ENCODE measurements around the gene NME7. TPM values are rescaled to one million over a fixed set of nuclear protein-coding genes. Genes with fewer than 3 reads are reported as not detected.
A peak's percentile ranks its signal among the peaks of the same experiment; 100 is the strongest.

NME7 gene
- total and polyA plus RNA-seq, 3 experiments from 2014 or later: 21.7 to 28.3 (median 25.3) TPM

DNA sequence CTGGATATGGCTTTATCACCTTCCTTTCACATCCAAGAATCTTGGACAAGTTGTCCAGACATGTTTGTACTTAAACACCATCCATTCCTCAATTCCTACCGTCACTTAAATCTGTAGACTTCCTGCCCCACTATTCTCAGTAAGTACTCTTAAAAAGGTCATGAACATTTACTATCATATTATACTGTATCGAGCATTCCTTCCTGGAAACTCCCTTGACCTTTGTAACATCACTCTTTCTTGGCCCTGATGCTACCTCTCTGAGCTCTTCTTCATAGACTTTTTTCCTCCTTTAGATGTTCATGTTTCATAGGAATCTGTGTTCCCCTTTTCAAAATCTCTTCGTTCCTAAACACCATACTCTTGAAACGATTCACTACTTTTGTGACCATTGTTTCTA lies 15.9 kb upstream of the NME7 start:
- no peak overlapping the region for H3K4me3 Mint-ChIP-seq
- H3K9me3 Mint-ChIP-seq: no peaks in the 10 kb centered on the region
- H3K4me1 Mint-ChIP-seq: peaks cover 0 to 4% (median 3%) of the 10 kb centered on the region in 3 donors
- H3K27me3 ChIP-seq (ENCODE audit: insufficient read depth, low read length, poor library complexity, severe bottlenecking): no peaks in the 10 kb centered on the region
- POLR2A ChIA-PET: no interaction called here
- no peak overlapping the region for H3K27ac ChIP-seq (ENCODE audit: low read depth, low read length)
- H3K4me3 ChIP-seq (ENCODE audit: low read length): no peak overlapping the region
- peaks cover 31 to 37% (median 34%) of the 10 kb centered on the region in 3 donors for H3K36me3 Mint-ChIP-seq
- no peaks in the 10 kb centered on the region for H3K4me1 ChIP-seq (ENCODE audit: insufficient read depth, low read length)
- no peak overlapping the region for H3K27ac Mint-ChIP-seq
- CTCF ChIA-PET: interaction anchor here (1.0 kb wide), 1 partner anchor 1041 kb away, joined by 3 read pairs; no protein-coding TSS in a partner anchor
- peaks cover 46% of the 10 kb centered on the region for H3K36me3 ChIP-seq (ENCODE audit: insufficient read depth, low read length)
- no peaks in the 10 kb centered on the region for H3K9me3 ChIP-seq (ENCODE audit: low read length)
- DNase-seq: no peak
- H3K27me3 Mint-ChIP-seq: no peaks in the 10 kb centered on the region

DNA sequence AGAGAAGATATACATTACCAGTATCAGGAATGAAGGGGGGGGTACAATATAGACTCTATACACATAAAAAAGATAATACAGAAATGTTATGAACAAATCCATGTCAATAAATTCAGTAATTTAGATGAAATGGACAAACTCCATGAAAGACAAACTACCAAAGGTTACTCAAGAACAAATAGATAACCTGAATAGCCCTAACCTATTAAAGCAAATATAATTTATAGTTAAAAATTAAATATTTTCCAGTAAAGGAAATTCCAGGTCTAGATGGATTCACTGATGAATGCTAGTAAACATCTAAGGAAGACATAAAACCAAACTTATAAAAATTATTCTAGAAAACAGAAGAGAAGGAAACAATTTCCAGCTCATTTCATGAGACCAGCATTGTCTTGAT lies 13.6 kb upstream of the NME7 start:
- H3K36me3 Mint-ChIP-seq: peaks cover 30 to 45% (median 30%) of the 10 kb centered on the region in 3 donors
- no peak overlapping the region for H3K27ac ChIP-seq (ENCODE audit: low read depth, low read length)
- H3K27ac Mint-ChIP-seq: no peak overlapping the region
- H3K4me3 ChIP-seq (ENCODE audit: low read length): no peak overlapping the region
- no peaks in the 10 kb centered on the region for H3K27me3 ChIP-seq (ENCODE audit: insufficient read depth, low read length, poor library complexity, severe bottlenecking)
- no peaks in the 10 kb centered on the region for H3K27me3 Mint-ChIP-seq
- POLR2A ChIA-PET: no interaction called here
- CTCF ChIA-PET: no interaction called here
- H3K9me3 Mint-ChIP-seq: no peaks in the 10 kb centered on the region
- H3K4me1 ChIP-seq (ENCODE audit: insufficient read depth, low read length): no peaks in the 10 kb centered on the region
- H3K36me3 ChIP-seq (ENCODE audit: insufficient read depth, low read length): peaks cover 50% of the 10 kb centered on the region
- no peaks in the 10 kb centered on the region for H3K9me3 ChIP-seq (ENCODE audit: low read length)
- peaks cover 0 to 12% (median 3%) of the 10 kb centered on the region in 3 donors for H3K4me1 Mint-ChIP-seq
- no peak for DNase-seq
- no peak overlapping the region for H3K4me3 Mint-ChIP-seq

DNA sequence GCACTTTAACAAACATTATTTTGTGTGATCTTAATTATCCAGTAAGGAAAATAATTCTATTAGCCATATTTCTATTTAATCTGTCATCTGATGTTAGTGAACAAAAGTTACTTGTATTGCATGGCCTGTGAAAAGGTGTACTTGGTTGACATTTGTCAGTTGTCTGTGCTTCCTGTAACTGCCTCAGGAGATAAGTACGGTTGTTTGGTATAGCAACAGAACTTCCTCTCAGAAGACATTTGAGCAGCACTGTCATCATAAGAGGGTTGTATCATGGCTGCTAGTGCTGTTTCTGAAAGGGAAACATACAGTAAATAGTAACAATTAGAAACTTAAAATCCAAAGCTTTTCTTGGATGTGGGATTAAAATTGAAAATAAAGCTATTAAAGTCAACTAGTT lies 3.8 kb upstream of the NME7 start:
- H3K9me3 ChIP-seq (ENCODE audit: low read length): no peaks in the 10 kb centered on the region
- DNase-seq: no peak
- no peaks in the 10 kb centered on the region for H3K27me3 ChIP-seq (ENCODE audit: insufficient read depth, low read length, poor library complexity, severe bottlenecking)
- peaks cover 10 to 45% (median 14%) of the 10 kb centered on the region in 3 donors for H3K36me3 Mint-ChIP-seq
- peak overlapping the region in 2 of 7 donors; percentile 17 to 56 for H3K4me3 Mint-ChIP-seq
- POLR2A ChIA-PET: no interaction called here
- peak overlapping the region in 2 of 8 donors; percentile 27 to 76 for H3K27ac Mint-ChIP-seq
- H3K9me3 Mint-ChIP-seq: no peaks in the 10 kb centered on the region
- H3K4me1 Mint-ChIP-seq: peaks cover 26 to 48% (median 29%) of the 10 kb centered on the region in 3 donors
- H3K4me1 ChIP-seq (ENCODE audit: insufficient read depth, low read length): peaks cover 22% of the 10 kb centered on the region
- CTCF ChIA-PET: no interaction called here
- H3K27me3 Mint-ChIP-seq: no peaks in the 10 kb centered on the region
- no peak overlapping the region for H3K4me3 ChIP-seq (ENCODE audit: low read length)
- H3K27ac ChIP-seq (ENCODE audit: low read depth, low read length): no peak overlapping the region
- H3K36me3 ChIP-seq (ENCODE audit: insufficient read depth, low read length): peaks cover 3% of the 10 kb centered on the region

DNA sequence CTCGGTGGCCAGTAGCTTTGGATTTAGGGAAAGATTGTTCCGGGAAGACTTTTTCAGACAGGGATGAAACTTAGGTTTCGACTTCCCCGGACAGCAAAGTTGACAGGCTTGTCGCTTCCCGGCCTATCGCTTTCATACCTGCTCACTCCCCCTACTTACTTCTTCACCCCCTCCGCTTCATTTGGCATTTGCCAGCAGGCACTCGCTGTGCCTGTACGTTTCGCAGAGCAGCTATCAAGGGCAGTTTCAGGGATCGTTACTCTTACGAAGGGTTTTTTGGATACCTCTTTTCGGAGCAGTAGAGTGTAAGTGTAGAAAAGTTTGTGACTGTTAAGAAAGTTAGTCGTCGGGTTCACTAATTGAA lies 791 bp upstream of the NME7 start:
- Histone ChIP-seq H3K4me3 (ENCODE audit: low read length) (peak overlapping the region; percentile 93), H3K4me1 (ENCODE audit: insufficient read depth, low read length) (peaks cover 22% of the 10 kb centered on the region)

DNA sequence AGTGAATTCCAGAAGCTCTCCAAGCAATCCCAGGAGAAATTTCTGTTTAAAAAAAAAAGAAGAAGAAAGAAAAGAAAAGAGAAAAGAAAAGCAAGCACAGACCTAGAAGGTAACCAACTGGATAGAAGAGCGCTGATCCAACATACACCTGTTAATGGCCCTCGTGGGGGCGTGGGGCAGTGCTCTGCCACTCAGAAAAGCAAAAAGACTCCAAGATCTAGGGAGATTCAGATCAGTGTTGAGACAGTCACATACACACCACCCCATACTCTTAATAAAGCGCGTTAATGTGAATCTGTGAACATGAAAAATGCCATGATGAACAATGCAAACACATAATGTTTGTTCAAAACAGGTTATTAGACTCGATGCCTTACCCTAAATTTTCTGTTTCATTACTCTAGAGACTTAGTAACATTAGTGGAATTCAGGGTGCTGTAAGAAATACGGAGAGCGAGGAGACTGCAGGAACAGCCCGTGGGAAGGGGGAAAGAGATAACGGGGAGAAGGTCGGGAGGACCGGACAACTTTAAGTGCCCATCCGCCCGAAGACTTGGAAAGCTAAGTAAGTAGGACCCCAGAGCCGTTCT lies 406 bp downstream of the NME7 start:
- peaks cover 44 to 56% (median 44%) of the 10 kb centered on the region in 3 donors for H3K4me1 Mint-ChIP-seq

More for the DNA sequence above, 791 bp upstream of the NME7 start:
- peaks cover 10 to 34% (median 16%) of the 10 kb centered on the region in 3 donors for H3K36me3 Mint-ChIP-seq
- no peak overlapping the region for H3K27ac Mint-ChIP-seq
- H3K27me3 ChIP-seq (ENCODE audit: insufficient read depth, low read length, poor library complexity, severe bottlenecking): no peaks in the 10 kb centered on the region
- H3K4me1 Mint-ChIP-seq: peaks cover 38 to 52% (median 41%) of the 10 kb centered on the region in 3 donors
- peaks cover 3% of the 10 kb centered on the region for H3K36me3 ChIP-seq (ENCODE audit: insufficient read depth, low read length)
- POLR2A ChIA-PET: interaction anchor here (1.1 kb wide), 1 partner anchor 426 kb away, joined by 5 read pairs; the partner anchor contains the start of gene METTL18
- CTCF ChIA-PET: interaction anchor here (0.9 to 3.0 kb wide), 4 partner anchors 20 to 1133 kb away, joined by 3 to 14 read pairs (median 4); no protein-coding TSS in a partner anchor
- H3K9me3 Mint-ChIP-seq: peaks cover 0 to 3% (median 0%) of the 10 kb centered on the region in 5 donors
- H3K27me3 Mint-ChIP-seq: no peaks in the 10 kb centered on the region
- DNase-seq: peak; percentile 2 to 57 (median 15)
- H3K9me3 ChIP-seq (ENCODE audit: low read length): no peaks in the 10 kb centered on the region
- peak overlapping the region; percentile 92 for H3K27ac ChIP-seq (ENCODE audit: low read depth, low read length)
- no peak overlapping the region for H3K4me3 Mint-ChIP-seq

DNA sequence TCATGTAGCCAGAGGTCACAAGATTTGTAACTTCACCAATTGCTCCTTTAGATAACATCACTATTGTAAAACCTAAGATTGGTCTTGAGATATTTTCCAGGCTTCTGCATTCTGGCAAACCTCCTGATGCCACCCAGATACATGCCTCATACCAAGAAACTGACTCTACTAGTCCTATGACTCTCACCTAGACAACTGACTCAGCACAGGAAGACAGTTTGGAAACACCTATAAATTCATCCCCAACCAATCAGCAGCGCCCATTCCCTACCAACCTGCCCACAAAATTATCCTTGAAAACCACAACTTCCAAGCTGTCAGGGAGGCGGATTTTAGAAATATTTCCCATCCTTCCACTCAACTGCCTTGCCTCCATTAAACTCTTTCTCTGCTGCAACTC lies 2.6 kb downstream of the NME7 start:
- peaks cover 0 to 3% (median 0%) of the 10 kb centered on the region in 5 donors for H3K9me3 Mint-ChIP-seq
- H3K27ac ChIP-seq (ENCODE audit: low read depth, low read length): no peak overlapping the region
- peaks cover 26 to 41% (median 30%) of the 10 kb centered on the region in 3 donors for H3K4me1 Mint-ChIP-seq
- H3K4me3 Mint-ChIP-seq: no peak overlapping the region
- no peaks in the 10 kb centered on the region for H3K27me3 Mint-ChIP-seq
- peaks cover 11% of the 10 kb centered on the region for H3K4me1 ChIP-seq (ENCODE audit: insufficient read depth, low read length)
- H3K9me3 ChIP-seq (ENCODE audit: low read length): no peaks in the 10 kb centered on the region
- H3K36me3 Mint-ChIP-seq: peaks cover 2 to 7% (median 5%) of the 10 kb centered on the region in 3 donors
- no peaks in the 10 kb centered on the region for H3K27me3 ChIP-seq (ENCODE audit: insufficient read depth, low read length, poor library complexity, severe bottlenecking)
- H3K4me3 ChIP-seq (ENCODE audit: low read length): no peak overlapping the region
- H3K36me3 ChIP-seq (ENCODE audit: insufficient read depth, low read length): no peaks in the 10 kb centered on the region
- CTCF ChIA-PET: interaction anchor here (1.1 to 1.9 kb wide), 3 partner anchors 16 to 1022 kb away, joined by 3 to 8 read pairs (median 5); no protein-coding TSS in a partner anchor
- POLR2A ChIA-PET: no interaction called here
- DNase-seq: no peak
- H3K27ac Mint-ChIP-seq: peak overlapping the region in 5 of 8 donors; percentile 1 to 75 (median 23)

More for the DNA sequence above, 406 bp downstream of the NME7 start:
- H3K9me3 Mint-ChIP-seq: peaks cover 0 to 3% (median 0%) of the 10 kb centered on the region in 5 donors
- peaks cover 22% of the 10 kb centered on the region for H3K4me1 ChIP-seq (ENCODE audit: insufficient read depth, low read length)
- peak overlapping the region; percentile 93 for H3K4me3 ChIP-seq (ENCODE audit: low read length)
- peaks cover 10 to 23% (median 13%) of the 10 kb centered on the region in 3 donors for H3K36me3 Mint-ChIP-seq
- H3K27me3 ChIP-seq (ENCODE audit: insufficient read depth, low read length, poor library complexity, severe bottlenecking): no peaks in the 10 kb centered on the region
- ChIA-PET POLR2A (interaction anchor here (0.7 to 1.0 kb wide), 3 partner anchors 61 to 1024 kb away, joined by 3 read pairs; no protein-coding TSS in a partner anchor), CTCF (interaction anchor here (1.1 to 3.0 kb wide), 3 partner anchors 19 to 1025 kb away, joined by 3 to 14 read pairs (median 6); no protein-coding TSS in a partner anchor)
- no peak for DNase-seq
- H3K9me3 ChIP-seq (ENCODE audit: low read length): no peaks in the 10 kb centered on the region
- H3K4me3 Mint-ChIP-seq: no peak overlapping the region
- H3K36me3 ChIP-seq (ENCODE audit: insufficient read depth, low read length): peaks cover 3% of the 10 kb centered on the region
- peak overlapping the region; percentile 92 for H3K27ac ChIP-seq (ENCODE audit: low read depth, low read length)
- no peak overlapping the region for H3K27ac Mint-ChIP-seq
- H3K27me3 Mint-ChIP-seq: no peaks in the 10 kb centered on the region

DNA sequence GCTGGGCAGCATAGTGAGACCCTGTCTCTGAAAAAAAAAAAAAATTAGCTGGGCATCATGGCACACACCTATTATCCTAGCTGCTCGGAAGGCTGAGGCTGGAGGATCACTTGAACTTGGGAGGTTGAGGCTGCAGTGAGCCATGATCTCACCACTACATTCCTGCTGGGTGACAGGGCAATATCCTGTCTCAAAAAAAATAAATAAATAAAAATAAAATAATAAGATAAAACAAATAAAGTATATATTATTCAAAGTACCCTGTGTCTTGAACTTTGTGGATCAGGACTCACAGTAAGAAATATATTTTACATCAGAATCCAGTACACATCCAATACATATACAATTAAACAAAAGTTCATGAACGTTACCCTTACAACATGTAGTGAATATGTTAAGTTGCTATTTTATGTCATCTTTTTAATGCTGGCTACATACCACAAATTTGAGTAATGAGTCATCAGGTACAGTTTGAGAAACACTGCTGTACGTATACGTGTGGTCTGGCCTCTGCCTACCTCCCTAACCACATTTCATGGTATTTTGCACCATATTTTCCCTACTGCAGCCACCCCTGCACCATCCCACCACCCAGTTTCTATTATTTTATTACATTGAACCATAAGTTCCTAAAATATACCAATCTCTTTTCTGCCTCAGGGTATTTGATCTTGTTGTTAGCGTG lies 4.4 kb downstream of the NME7 start:
- Mint-ChIP-seq H3K4me1 (peaks cover 21 to 35% (median 24%) of the 10 kb centered on the region in 3 donors), H3K27ac (peak overlapping the region in 7 of 8 donors; percentile 12 to 80 (median 54)), H3K27me3 (no peaks in the 10 kb centered on the region), H3K4me3 (peak overlapping the region in 3 of 7 donors; percentile 38 to 59 (median 47)), H3K36me3 (peaks cover 0 to 4% (median 2%) of the 10 kb centered on the region in 3 donors), H3K9me3 (peaks cover 0 to 3% (median 0%) of the 10 kb centered on the region in 5 donors)
- ChIA-PET CTCF (interaction anchor here (1.3 to 1.5 kb wide), 4 partner anchors 15 to 1020 kb away, joined by 3 to 7 read pairs (median 4); no protein-coding TSS in a partner anchor), POLR2A (interaction anchor here (0.5 kb wide), 1 partner anchor 932 kb away, joined by 3 read pairs; no protein-coding TSS in a partner anchor)
- Histone ChIP-seq H3K27ac (ENCODE audit: low read depth, low read length) (no peak overlapping the region), H3K9me3 (ENCODE audit: low read length) (no peaks in the 10 kb centered on the region), H3K4me1 (ENCODE audit: insufficient read depth, low read length) (peaks cover 5% of the 10 kb centered on the region), H3K27me3 (ENCODE audit: insufficient read depth, low read length, poor library complexity, severe bottlenecking) (no peaks in the 10 kb centered on the region), H3K36me3 (ENCODE audit: insufficient read depth, low read length) (no peaks in the 10 kb centered on the region), H3K4me3 (ENCODE audit: low read length) (no peak overlapping the region)
- DNase-seq: peak in 2 of 5 donors; percentile 7 to 51

Measured in CD8-positive, alpha-beta memory T cell (primary cell).